HG02610 (cell line): ENCODE data around the gene SORBS1.

ENCODE experiments used
- ATAC-seq: cut with Tn5 transposase; IDR thresholded peaks from one replicate; pipeline ENCODE4 v1.9.1; 2021; ENCODE audit warnings: mild to moderate bottlenecking, moderate library complexity; ENCODE audit not compliant: unreplicated experiment

SORBS1 gene

GRCh38 chr10:95279042-95279820 lies 281.9 kb downstream of the SORBS1 start:
- ATAC-seq = peak; percentile 68

DNA sequence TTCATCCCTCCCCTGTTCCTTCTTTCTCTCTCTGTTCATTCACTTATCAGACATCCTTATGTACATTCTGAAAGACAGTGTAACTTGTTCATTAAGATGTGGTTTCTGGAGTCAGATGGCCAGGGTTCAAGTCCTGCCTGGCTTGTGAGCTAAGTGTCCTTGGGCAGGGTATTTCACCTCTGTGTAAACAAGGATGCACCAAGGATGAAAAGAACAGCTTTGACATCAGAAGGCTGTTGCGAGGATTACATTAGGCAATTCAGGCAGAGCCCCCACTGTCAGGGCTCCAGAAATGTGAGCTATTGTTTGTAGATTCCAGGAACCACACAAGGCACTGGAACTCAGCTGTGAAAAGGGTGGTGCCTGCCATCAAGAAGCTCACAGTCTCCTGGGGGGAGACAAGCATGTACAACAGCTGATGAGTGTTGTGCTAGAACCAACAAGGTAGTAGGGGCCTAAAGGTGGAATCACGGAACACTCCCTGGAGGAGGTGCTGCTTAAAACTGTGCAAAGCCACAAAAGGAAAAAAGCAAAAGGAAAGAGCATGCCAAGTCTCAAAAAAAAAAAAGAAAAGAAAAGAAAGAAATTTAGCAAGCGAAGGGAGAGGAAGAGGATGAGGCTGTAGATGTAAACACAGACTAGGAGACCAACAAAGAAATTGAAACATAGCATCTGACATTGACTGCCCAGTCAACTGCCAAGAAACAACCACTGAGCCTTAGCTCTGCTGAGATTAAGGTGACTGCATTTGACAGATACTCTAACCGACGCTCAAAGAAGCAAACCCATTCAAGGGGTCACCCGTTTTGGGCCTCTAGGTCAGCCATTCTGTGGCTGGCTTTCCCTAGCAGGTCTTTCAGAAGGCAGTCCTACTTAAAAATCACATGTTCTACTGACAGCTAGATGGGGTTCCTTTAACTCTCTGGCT lies 282.8 kb downstream of the SORBS1 start:
- ATAC-seq = no peak

DNA sequence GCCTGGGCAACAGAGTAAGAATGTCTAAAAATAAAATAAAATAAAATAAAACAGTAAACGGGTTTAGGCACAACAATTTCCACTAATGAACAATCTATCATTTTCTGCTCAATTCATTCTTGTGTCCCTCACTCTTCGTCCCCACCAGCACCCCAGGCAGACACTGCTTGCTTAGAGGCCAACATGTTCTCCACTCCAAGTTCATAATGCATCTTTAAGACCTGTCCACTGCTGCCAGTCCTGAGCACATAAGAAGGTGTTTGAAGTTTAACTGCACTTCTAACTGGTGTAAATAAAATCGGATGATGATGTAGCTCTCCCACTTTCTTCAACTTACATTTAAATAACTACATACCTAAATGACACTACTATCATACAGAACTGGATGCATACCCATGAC lies 283.6 kb downstream of the SORBS1 start:
- no peak for ATAC-seq

DNA sequence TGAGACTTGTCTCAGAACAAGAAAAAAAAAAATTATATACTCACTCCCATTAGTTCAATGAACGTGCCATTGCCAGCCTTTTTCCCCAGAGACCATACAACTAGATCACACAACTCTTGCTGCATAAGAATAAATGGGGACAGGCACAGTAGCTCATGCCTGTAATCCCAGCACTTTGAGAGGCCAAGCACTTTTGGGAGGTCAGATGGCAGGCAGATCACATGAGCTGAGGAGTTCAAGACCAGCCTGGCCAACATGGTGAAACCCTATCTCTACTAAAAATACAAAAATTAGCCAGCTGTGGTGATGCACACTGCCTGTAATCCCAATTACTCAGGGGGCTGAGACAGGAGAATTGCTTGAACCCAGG lies 284.0 kb downstream of the SORBS1 start:
- ATAC-seq = no peak

- ATAC-seq = no peak
Observed at GRCh38 chr10:95276367-95277200, 284.6 kb downstream of the SORBS1 start.

DNA sequence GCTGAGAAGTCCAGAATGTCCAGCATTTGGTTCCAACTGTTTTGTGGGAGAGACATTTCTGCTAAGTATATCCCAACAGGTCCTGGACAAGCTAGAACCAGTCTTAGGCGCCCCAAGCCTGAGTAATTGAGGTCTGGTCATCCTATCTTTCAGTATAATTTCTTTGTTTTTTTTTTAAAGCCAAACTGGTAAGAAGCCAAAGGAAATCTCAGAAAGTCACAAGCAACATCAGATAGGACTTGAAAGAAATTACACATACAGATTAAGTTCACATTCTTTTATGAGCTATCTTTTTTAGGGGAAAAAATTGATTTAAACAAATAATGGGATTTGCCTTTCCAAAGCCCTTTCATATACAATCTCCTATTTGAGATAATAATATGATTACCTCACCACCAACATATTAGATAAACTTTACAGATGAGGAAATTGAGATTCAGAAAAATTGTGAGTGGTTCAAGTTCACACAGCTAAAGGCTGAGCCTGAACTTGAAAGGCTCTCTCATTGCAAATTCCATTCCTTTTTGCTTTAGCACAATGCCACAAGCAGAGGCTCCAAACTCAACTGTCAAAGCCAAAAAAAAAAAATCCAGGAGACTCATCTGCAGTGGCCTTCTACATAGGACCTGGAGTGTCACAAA lies 285.3 kb downstream of the SORBS1 start:
- no peak for ATAC-seq

DNA sequence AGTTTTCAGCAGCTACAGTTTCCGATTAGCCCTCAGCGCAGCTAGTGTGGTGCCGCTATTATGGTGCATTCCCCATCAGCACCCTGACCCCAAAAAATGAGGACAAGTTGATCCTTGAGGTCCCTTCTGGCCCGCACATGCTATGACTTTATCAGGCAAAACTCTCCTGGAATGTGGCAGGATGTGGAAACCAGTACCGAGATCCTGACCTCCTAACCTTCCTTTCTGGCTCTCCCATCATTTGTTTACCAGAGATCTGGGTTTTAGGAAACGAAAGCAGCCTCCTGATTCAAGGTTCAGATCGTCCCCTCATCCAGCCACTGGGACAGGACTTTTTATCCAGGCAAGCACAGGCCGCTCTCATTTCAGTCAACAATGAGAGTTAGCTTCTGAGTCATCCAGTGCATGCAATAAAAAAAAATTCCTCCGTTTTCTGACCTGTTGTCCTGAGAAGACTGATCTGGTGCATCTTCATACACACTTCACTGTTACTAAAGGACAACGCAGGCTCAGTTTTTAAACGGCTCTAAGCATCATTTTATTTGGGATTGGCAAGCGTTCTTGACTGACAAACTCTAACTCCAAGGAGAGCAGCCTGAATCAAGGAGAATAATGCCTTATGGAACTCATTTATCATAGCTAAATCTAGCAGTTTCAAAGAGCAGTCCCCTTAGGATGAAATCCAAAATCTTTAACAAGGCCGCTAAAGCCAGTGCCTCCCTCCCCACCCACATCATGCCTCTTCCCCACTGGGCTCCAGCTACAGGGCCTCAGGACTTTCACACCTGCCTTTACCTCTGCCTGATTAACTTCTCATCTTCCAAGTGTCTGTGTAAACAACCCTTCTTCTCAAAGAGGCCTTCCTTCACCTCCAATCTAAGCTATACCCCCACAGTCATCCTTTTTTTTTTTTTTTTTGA lies 287.5 kb downstream of the SORBS1 start:
- ATAC-seq = no peak

DNA sequence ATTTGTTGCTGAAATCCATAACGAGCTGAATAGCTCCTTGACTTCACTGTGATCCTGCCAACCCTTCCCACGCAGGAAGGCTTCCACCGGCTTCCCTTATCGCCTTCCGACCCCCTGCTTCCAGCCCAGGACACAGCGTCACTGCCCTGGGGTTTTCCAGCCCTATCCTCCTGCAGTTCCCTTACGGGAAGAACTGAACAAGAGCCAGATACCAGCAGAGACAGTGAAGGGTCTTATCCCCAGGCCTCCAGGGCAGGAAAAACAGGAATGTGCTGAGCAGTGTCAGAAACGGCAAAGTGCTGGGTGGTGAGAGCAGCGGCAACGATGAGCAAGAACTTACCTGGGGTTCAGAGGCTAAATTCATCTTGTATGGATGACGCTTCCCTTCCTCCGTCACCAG lies 292.7 kb downstream of the SORBS1 start:
- ATAC-seq = no peak

- no peak for ATAC-seq
Observed at GRCh38 chr10:95267251-95267650, 293.9 kb downstream of the SORBS1 start.

DNA sequence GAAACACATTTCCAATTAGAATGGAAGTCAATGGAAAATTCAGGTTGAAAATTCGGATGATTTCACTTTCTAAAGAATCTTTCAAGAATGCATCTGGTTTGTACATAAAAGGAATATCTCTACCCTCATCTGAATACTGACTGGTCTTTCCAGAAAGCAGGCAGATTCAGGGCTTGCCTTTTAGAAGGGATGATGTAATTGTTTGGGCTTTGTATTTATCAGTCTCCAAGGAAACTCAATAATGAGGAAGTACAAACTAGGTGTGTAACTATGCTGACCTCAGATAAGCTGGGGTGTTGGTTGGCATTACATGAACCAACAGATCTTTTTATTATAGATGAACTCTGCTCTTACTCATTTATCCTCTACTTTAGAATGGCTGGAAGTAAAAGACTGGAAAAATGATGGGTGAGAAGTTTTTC lies 294.5 kb downstream of the SORBS1 start:
- ATAC-seq = peak; percentile 95

DNA sequence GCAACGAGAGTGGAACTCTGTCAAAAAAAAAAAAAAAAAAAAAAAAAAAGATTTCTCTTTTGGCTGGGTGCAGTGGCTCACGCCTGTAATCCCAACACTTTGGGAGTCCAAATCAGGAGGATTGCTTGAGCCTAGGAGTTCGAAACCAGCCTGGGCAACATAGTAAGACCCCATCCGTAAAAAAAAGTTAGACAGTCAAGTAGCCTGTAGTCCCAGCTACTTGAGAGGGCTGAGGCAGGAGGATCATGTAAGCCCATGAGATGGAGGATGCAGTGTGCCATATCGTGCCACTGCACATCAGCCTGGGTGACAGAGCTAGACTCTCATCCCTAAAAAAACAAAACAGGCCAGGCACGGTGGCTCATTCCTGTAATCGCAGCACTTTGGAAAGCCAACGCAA lies 295.6 kb downstream of the SORBS1 start:
- ATAC-seq = no peak

DNA sequence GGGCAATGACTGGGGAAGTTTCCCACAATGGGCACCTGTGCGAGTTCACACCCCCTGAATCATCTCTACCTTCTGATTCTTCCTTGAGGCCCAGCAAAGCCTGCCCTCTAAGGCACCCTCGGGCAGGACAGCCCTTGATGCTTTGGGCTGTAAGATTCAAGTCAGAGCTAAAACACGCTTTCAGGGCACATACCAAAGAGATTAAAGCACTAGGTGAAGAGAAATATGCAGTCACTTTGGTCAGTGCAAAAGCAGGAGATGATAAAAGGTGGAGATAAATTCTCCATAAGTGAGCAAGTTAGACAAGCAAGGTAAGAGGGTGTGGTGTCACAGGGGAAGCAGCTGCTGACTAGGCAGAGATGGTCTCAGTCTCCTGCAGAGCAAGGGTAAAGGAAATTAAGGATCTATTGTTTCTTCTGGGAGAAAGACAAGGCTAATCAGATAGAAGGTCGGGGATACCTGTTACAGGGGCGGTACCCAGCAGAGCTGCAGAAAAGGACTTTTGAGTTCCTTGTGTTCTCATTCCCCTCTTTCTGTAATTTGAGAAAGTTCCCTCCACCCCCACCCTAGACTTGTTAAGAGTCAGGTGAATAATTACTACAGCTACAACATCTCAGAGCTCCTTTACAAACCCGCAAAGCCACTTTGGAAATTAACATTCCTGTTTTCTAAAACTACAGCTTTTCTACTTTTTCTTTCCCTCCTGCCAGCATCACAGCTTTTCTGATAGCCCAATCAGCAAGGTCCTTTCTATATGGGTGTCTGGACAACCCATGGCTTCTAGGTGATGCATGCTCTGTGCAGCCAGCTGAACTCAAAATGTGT lies 296.7 kb downstream of the SORBS1 start:
- ATAC-seq = no peak

- no peak for ATAC-seq
Observed at GRCh38 chr10:95263864-95264226, 297.3 kb downstream of the SORBS1 start.

- ATAC-seq = no peak
Observed at GRCh38 chr10:95262763-95263518, 298.2 kb downstream of the SORBS1 start.

DNA sequence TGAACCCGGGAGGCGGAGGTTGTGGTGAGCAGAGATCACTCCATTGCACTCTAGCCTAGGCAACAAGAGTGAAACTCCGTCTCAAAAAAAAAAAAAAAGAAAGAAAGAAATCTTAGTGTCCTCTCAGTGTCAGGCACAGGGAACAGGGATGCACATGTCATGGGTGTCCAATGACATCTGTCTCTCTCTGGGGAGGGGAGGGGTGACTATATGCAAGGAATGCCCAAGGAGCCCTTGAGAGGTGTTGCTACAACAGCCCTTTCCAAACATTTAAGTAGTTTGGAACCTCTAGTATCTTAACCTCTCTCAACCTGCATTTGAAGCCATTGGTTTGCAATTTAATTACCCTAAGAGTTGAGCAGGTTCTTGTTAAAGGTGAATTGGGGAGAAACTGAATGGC lies 299.2 kb downstream of the SORBS1 start:
- no peak for ATAC-seq
